Activated naive CD4-positive, alpha-beta T cell treated with anti-CD3 and anti-CD28 coated beads, Interleukin-2, amount 50 U/mL, for 24 hours (primary cell): ENCODE data around the gene BMP6.

Experiments
- H3K27ac Mint-ChIP-seq: one replicate; pipeline ENCODE4 v1.8.0; 2021; ENCODE audit warnings: mild to moderate bottlenecking, mixed read lengths
- H3K27me3 Mint-ChIP-seq: one replicate; pipeline ENCODE4 v1.8.0; 2021; ENCODE audit warnings: mixed read lengths
- H3K36me3 Mint-ChIP-seq: one replicate; pipeline ENCODE4 v1.8.0; 2021; ENCODE audit warnings: mixed read lengths
- H3K4me1 Mint-ChIP-seq: one replicate; pipeline ENCODE4 v1.8.0; 2021; ENCODE audit warnings: mixed read lengths
- H3K4me3 Mint-ChIP-seq: one replicate; pipeline ENCODE4 v1.8.0; 2021; ENCODE audit warnings: mild to moderate bottlenecking, mixed read lengths
- H3K9me3 Mint-ChIP-seq: one replicate; pipeline ENCODE4 v1.8.0; 2021; ENCODE audit warnings: mixed read lengths

The BMP6 gene

GRCh38 chr6:7846966-7847818 lies 121.3 kb downstream of the BMP6 start:
- Mint-ChIP-seq H3K4me1 (no peaks in the 10 kb centered on the region), H3K27me3 (peaks cover 2% of the 10 kb centered on the region), H3K4me3 (no peak overlapping the region), H3K27ac (no peak overlapping the region), H3K9me3 (no peaks in the 10 kb centered on the region), H3K36me3 (no peaks in the 10 kb centered on the region)

GRCh38 chr6:7848229-7848628 lies 122.3 kb downstream of the BMP6 start:
- no peak overlapping the region for H3K4me3 Mint-ChIP-seq
- no peak overlapping the region for H3K27ac Mint-ChIP-seq
- no peaks in the 10 kb centered on the region for H3K9me3 Mint-ChIP-seq
- H3K27me3 Mint-ChIP-seq, result peaks cover 2% of the 10 kb centered on the region
- no peaks in the 10 kb centered on the region for H3K36me3 Mint-ChIP-seq
- no peaks in the 10 kb centered on the region for H3K4me1 Mint-ChIP-seq

GRCh38 chr6:7851780-7852179 lies 125.9 kb downstream of the BMP6 start:
- H3K9me3 Mint-ChIP-seq, result no peaks in the 10 kb centered on the region
- no peaks in the 10 kb centered on the region for H3K4me1 Mint-ChIP-seq
- H3K4me3 Mint-ChIP-seq, result no peak overlapping the region
- no peaks in the 10 kb centered on the region for H3K36me3 Mint-ChIP-seq
- no peaks in the 10 kb centered on the region for H3K27me3 Mint-ChIP-seq
- no peak overlapping the region for H3K27ac Mint-ChIP-seq

GRCh38 chr6:7859591-7859990 lies 133.7 kb downstream of the BMP6 start:
- Mint-ChIP-seq H3K36me3 (no peaks in the 10 kb centered on the region), H3K27me3 (peaks cover 4% of the 10 kb centered on the region), H3K9me3 (no peaks in the 10 kb centered on the region), H3K4me3 (no peak overlapping the region), H3K27ac (no peak overlapping the region), H3K4me1 (no peaks in the 10 kb centered on the region)

- Mint-ChIP-seq H3K4me3 (no peak overlapping the region), H3K36me3 (no peaks in the 10 kb centered on the region), H3K27me3 (no peaks in the 10 kb centered on the region), H3K27ac (no peak overlapping the region), H3K4me1 (no peaks in the 10 kb centered on the region), H3K9me3 (no peaks in the 10 kb centered on the region)
Observed at GRCh38 chr6:7865781-7866180, 139.9 kb downstream of the BMP6 start.

GRCh38 chr6:7866526-7866925 lies 140.6 kb downstream of the BMP6 start:
- Mint-ChIP-seq H3K27ac (no peak overlapping the region), H3K4me3 (no peak overlapping the region), H3K4me1 (no peaks in the 10 kb centered on the region), H3K9me3 (no peaks in the 10 kb centered on the region), H3K27me3 (peaks cover 2% of the 10 kb centered on the region), H3K36me3 (no peaks in the 10 kb centered on the region)

- Mint-ChIP-seq H3K36me3 (no peaks in the 10 kb centered on the region), H3K27me3 (peaks cover 2% of the 10 kb centered on the region), H3K4me1 (no peaks in the 10 kb centered on the region), H3K9me3 (no peaks in the 10 kb centered on the region), H3K27ac (no peak overlapping the region), H3K4me3 (no peak overlapping the region)
Observed at GRCh38 chr6:7868926-7869325, 143.0 kb downstream of the BMP6 start.

GRCh38 chr6:7878401-7878964 lies 152.6 kb downstream of the BMP6 start:
- no peak overlapping the region for H3K27ac Mint-ChIP-seq
- H3K4me3 Mint-ChIP-seq, result no peak overlapping the region
- no peaks in the 10 kb centered on the region for H3K9me3 Mint-ChIP-seq
- H3K36me3 Mint-ChIP-seq, result peaks cover 11% of the 10 kb centered on the region
- no peaks in the 10 kb centered on the region for H3K4me1 Mint-ChIP-seq
- H3K27me3 Mint-ChIP-seq, result no peaks in the 10 kb centered on the region

- no peaks in the 10 kb centered on the region for H3K27me3 Mint-ChIP-seq
- peaks cover 16% of the 10 kb centered on the region for H3K36me3 Mint-ChIP-seq
- H3K4me1 Mint-ChIP-seq, result no peaks in the 10 kb centered on the region
- H3K4me3 Mint-ChIP-seq, result no peak overlapping the region
- no peaks in the 10 kb centered on the region for H3K9me3 Mint-ChIP-seq
- H3K27ac Mint-ChIP-seq, result no peak overlapping the region
Observed at GRCh38 chr6:7879043-7879442, 153.1 kb downstream of the BMP6 start.

- no peaks in the 10 kb centered on the region for H3K9me3 Mint-ChIP-seq
- H3K36me3 Mint-ChIP-seq, result peaks cover 20% of the 10 kb centered on the region
- H3K4me3 Mint-ChIP-seq, result no peak overlapping the region
- no peak overlapping the region for H3K27ac Mint-ChIP-seq
- H3K4me1 Mint-ChIP-seq, result no peaks in the 10 kb centered on the region
- no peaks in the 10 kb centered on the region for H3K27me3 Mint-ChIP-seq
Observed at GRCh38 chr6:7879579-7879978, 153.7 kb downstream of the BMP6 start.

- Mint-ChIP-seq H3K9me3 (no peaks in the 10 kb centered on the region), H3K4me1 (no peaks in the 10 kb centered on the region), H3K27ac (no peak overlapping the region), H3K27me3 (no peaks in the 10 kb centered on the region), H3K36me3 (peaks cover 24% of the 10 kb centered on the region), H3K4me3 (no peak overlapping the region)
Observed at GRCh38 chr6:7879980-7880717, 154.2 kb downstream of the BMP6 start.

- Mint-ChIP-seq H3K27me3 (no peaks in the 10 kb centered on the region), H3K36me3 (peaks cover 25% of the 10 kb centered on the region), H3K4me1 (no peaks in the 10 kb centered on the region), H3K4me3 (no peak overlapping the region), H3K9me3 (no peaks in the 10 kb centered on the region), H3K27ac (no peak overlapping the region)
Observed at GRCh38 chr6:7880718-7881107, 154.8 kb downstream of the BMP6 start.

- no peaks in the 10 kb centered on the region for H3K4me1 Mint-ChIP-seq
- no peak overlapping the region for H3K27ac Mint-ChIP-seq
- no peak overlapping the region for H3K4me3 Mint-ChIP-seq
- peaks cover 27% of the 10 kb centered on the region for H3K36me3 Mint-ChIP-seq
- H3K9me3 Mint-ChIP-seq, result no peaks in the 10 kb centered on the region
- no peaks in the 10 kb centered on the region for H3K27me3 Mint-ChIP-seq
Observed at GRCh38 chr6:7881765-7882500, 156.0 kb downstream of the BMP6 start.

- no peaks in the 10 kb centered on the region for H3K9me3 Mint-ChIP-seq
- no peaks in the 10 kb centered on the region for H3K4me1 Mint-ChIP-seq
- no peak overlapping the region for H3K27ac Mint-ChIP-seq
- H3K27me3 Mint-ChIP-seq, result no peaks in the 10 kb centered on the region
- H3K36me3 Mint-ChIP-seq, result peaks cover 30% of the 10 kb centered on the region
- no peak overlapping the region for H3K4me3 Mint-ChIP-seq
Observed at GRCh38 chr6:7882505-7883257, 156.8 kb downstream of the BMP6 start.

- Mint-ChIP-seq H3K4me3 (no peak overlapping the region), H3K27ac (no peak overlapping the region), H3K4me1 (no peaks in the 10 kb centered on the region), H3K36me3 (peaks cover 32% of the 10 kb centered on the region), H3K27me3 (no peaks in the 10 kb centered on the region), H3K9me3 (no peaks in the 10 kb centered on the region)
Observed at GRCh38 chr6:7883381-7883780, 157.5 kb downstream of the BMP6 start.
